HG03342 (cell line): ENCODE data around the gene RAB40C.
"Not testable (repeated sequence)": the region's sequence is repeated elsewhere in the genome, so short reads cannot be mapped to it uniquely, and the experiment has no call there.

Source experiments
- ATAC-seq: cut with Tn5 transposase; IDR thresholded peaks from one replicate; pipeline ENCODE4 v1.9.1; 2021; ENCODE audit warnings: mild to moderate bottlenecking, moderate library complexity; ENCODE audit not compliant: unreplicated experiment

The RAB40C gene

GRCh38 chr16:588889-589657, 793 bp upstream of the RAB40C start:
- ATAC-seq = peak; percentile 66

DNA sequence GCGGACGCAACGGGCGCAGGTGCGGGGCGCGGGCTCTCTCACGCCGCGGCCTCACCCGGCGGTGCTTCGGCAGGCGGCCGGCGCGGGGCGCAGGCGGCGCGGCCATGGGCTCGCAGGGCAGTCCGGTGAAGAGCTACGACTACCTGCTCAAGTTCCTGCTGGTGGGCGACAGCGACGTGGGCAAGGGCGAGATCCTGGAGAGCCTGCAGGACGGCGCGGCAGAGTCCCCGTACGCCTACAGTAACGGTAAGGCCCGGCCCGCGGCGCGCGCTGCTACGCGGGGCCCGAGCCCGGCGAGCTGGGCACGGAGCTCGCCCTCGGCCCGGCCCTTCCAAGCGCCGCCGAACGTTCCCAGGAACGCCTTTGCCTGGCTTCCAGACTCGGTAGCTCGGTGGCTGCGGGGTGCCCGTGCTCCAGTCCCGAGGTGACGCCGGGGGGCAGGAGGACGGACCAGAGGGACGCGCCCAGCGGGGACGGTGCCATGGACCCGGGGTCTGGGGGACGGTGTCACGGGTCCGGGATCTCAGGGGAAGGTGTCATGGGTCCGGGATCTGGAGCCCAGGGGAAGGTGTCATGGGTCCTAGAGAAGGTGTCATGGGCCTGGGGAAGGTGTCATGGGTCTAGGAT, 435 bp downstream of the RAB40C start:
- ATAC-seq = no peak

DNA sequence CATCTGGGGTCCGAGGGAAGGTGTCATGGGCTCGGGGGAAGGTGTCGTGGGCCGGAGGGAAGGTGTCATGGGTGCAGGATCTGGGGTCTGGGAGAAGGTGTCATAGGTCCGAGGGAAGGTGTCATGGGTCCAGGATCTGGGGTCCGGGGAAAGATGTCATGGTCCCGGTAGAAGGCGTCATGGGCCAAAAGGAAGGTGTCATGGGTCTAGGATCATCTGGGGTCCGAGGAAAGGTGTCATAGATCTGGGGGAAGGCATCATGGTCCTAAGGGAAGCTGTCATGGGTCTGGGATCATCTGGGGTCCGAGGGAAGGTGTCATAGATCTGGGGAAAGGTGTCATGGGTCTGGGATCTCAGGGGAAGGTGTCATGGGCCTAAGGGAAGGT, 942 bp downstream of the RAB40C start:
- ATAC-seq = no peak

DNA sequence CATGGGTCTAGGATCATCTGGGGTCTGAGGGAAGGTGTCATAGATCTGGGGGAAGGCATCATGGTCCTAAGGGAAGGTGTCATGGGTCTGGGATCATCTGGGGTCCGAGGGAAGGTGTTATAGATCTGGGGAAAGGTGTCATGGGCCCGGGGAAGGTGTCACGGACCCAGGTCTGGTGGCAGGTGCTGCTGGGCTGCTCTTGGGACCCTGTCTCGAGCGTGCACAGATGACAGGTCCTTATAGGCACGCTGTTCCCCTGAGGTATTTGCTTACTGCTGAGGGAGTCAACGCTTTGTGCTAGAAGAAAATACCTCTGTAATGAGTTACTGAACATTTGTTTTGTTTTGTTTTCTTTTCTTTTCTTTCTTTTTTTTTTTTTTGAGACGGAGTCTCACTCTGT, 1.4 kb downstream of the RAB40C start:
- no peak for ATAC-seq

DNA sequence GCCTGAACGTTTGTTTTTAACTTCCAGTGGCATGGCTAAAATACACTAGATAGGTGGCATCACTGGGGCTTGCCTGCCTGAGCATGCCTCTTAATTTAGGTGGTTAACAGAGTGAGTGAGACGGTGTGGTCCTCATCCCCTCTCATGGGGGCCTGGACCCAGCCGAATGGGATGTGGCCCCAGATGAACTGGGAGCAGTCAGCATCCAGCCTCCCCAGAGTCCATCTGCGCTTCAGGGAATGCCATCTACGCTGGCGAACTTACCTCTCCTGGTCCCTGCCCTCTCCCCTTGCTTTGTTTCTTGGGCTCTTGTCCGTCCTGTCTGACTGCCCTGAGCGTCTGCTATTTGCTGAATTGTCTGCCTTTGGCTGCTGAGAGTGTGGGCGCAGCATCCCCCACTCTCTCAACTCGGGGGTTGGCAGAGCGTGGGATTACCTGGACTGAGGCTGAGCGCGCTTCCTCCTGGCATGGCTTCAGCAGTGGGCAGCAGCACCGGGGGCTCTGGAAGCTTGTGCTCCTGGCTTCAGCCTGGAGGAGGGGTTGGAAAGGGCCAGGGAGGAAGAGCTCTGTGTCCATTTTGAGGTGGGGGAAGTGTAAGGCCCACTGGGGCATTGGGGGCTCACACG, 2.1 kb downstream of the RAB40C start:
- ATAC-seq = no peak

DNA sequence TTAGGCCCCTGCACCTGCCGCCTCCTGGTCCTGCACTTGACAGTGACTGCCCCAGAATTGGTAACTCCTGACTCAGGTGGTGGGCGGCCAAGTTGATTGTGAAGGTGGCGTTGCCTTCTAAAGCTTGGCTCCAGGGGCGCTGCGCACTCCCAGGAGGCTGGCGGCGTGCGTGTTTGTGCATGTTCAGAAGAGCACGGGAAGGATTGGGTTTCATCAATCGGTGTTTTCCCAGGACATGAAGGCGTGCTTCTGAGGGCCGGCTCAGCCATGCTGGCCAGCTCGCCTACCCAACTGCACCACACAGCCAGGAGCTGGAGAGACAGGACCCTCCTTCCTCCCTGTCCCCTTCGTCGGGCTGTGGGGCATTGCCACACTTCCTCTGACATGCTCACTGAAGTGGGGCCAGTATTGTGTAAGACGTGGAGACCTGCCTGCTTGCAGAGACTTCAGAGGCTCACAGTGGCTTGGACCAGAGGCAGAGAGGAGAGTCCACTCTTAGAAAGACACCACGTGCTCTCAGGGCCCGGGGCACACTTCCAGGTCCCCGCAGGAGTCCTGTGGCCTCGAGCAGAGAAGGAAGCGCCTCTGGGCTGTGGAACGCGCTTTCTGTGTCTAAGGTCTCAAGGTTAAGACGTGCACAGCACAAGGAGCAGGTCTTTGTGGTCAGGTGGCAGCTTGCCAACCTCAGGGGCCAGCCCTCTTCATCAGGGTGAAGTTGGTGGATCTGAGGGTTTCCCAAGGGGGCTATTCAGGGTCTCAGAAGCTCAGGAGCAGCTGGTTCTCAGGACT, 2.8 kb downstream of the RAB40C start:
- ATAC-seq = no peak

DNA sequence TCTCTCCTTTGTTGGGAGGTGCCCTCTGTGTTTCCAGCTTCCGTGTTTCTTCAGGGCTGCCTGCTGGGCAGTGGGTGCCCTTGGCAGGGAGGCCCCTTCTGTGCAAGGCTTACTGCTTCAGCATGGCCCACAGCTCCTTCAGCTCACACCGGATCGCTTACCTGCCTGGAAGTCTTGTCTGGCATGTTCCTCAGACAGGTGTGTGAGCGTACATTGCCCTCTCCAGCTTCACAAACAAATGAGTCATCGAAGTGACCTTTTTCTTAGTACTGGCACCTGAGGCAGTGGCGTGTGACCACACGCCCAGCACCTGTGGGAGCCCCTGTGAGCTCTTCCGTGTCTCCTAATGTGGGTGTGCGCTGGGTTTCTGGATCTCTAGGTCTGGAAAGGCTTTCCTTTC, 3.5 kb downstream of the RAB40C start:
- ATAC-seq = no peak

DNA sequence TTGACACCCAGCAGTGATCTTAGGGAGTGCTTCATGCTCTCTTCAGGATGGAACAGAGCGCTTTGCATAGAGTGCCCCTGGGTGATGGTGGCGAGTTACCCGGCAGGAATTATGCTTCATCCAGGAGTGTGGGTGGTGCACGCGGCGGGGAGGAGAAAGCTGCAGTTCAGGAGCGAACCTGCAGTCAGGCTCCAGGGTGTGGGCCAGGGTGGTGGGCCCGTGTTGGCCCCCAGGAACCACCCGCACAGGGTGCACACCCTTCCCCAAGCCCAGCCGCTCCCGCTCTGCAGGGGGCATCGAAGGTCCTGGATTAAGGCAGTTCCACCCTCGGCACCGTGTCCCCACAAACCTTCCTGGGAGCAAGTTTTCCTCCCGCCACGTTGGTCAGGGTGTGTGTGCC, 3.9 kb downstream of the RAB40C start:
- ATAC-seq = no peak

GRCh38 chr16:595094-595528, 5.2 kb downstream of the RAB40C start:
- no peak for ATAC-seq

DNA sequence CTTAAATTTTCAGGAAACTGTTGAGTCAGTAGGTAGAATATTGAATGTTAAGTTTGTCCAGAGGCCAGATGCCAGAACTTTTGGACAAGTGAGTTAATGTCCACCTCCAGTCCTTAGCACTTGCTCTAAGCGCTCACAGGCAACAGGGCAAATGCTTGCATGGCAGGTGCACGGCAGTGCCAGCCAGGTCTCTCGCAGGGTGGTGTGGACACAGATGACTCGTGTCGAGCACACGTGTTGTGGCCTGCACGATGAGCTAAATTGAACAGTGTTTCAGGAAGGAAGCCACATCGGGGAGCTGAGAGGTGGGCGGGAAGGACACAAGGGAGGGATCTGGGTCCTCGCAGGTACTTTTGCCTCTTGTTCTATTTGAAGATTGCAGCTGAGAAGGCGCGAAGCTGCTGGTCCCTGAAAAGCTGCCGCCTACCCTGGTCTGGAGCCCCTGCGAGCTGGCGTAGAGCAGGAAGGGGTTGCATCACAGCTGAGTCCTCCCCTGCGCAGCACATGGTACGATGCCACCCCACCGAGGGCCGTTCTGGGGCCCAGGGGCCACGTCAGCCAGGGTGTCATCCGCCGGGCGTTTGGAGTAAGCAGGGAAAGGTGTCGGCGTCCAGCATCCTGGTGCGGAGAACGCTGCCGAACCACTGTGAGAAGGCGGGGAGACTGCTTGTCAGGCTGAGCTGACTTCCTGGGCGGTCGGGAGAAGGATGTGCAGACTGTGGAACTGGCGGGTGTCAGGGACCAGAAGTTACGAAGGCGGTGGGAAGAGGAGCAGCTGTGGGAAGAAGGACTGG, 6.3 kb downstream of the RAB40C start:
- ATAC-seq = no peak

- ATAC-seq = no peak
Measured at GRCh38 chr16:596736-597060, 6.8 kb downstream of the RAB40C start.

DNA sequence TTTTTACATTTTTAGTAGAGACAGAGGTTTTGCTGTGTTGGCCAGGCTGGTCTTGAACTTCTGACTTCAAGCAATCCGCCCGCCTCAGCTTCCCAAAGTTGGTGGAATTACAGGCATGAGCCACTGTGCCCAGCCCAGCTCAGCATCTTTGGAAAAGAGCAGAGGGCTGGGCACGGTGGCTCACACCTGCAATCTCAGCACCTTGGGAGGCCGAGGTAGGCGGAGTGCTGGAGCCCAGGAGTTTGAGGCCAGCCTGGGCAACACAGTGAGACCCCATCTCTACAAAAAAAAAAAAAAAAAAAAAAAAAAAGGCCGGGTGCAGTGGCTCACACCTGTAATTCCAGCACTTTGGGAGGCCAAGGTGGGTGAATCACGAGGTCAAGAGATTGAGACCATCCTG, 7.8 kb downstream of the RAB40C start:
- ATAC-seq = not testable (repeated sequence)

DNA sequence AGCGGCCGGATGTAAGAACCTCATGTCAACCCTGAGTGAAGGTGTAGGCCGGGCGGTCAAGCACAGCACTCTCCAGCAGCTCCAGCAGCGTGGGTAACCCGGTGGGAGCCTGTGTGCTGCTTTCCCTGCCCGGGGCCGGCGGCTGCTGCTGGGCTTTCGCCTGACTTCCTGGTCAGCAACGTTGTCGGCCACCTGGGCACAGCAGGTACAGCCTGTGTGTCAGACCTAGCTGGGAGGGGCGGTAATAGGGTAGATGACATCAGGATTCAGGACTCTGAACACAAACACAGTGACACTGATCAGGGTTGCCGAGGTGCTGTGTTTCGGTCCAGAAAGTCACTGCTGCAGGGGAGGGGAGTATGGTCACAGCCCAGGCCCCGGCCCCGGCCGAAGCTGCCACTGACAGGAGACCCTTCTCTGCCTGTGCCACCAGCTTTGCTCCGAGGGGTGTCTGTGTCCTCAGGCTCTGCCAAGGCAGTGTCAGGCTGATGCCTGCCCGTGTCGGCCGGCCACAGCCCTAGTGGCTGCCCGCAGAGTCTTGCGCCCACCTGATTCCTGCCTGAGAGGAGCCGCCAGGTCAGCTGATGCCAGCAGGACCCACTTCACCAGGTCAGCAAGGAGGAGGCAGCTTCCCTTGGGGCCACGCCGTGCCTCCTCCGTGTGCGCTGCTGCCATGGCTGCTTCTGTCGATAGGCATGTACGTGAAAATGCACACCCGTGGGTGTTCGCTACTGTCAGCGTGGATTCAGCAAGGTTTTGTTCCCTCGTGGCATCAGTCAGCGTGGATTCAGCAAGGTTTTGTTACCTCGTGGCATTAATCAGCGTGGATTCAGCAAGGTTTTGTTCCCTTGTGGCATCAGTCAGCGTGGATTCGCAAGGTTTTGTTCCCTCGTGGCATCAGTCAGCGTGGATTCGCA, 9.2 kb downstream of the RAB40C start:
- no peak for ATAC-seq

DNA sequence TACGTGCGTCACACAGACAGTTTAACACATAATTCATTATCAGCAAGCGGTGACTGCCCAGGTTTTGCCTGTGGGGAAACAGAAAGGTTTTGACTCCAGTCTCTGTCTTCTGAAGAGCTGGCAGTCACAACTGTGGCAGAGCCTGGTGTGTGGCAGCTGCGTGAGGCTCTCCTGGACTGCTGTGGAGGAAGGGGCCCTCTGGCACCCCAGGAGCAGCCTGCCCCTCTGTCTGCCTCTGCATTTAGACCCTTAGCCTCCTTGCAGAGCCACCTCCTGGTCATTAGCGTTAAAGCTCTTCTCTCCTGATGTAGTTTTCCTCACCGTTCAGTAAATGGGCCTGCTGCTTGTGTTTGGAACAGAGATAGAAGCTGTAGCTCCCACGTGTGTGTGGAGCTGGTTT, 10.9 kb downstream of the RAB40C start:
- no peak for ATAC-seq

GRCh38 chr16:603933-604332, 14.1 kb downstream of the RAB40C start:
- ATAC-seq = no peak

DNA sequence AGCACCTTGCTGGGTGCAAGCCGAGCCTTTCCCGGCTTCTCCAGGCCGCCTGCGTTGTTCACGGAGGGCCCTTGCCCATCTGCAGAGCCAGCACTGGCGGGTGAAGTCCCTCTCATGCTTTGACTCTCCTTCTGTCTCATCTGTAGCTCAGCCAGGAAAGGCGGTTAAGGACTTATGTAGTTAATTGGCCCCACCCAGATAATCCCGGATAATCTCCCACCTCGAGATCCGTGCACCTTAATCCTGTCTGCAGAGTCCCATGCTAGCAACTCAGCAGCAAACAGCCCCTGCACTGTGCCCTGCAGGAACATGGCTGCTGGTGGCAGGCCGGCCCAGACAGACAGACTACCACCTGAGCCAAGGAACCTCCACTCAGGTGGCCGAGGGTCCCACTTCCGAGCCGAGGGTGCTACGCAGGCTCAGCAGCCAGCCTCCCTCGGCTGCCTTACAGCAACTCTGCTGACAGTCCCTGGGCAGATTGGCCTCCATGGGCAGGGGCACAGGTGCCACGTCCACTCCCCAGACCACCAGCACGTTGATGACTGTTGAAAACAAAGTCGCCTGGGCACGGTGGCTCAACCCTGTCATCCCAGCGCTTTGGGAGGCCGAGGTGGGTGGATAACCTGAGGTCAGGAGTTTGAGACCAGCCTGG, 16.9 kb downstream of the RAB40C start:
- ATAC-seq = no peak

DNA sequence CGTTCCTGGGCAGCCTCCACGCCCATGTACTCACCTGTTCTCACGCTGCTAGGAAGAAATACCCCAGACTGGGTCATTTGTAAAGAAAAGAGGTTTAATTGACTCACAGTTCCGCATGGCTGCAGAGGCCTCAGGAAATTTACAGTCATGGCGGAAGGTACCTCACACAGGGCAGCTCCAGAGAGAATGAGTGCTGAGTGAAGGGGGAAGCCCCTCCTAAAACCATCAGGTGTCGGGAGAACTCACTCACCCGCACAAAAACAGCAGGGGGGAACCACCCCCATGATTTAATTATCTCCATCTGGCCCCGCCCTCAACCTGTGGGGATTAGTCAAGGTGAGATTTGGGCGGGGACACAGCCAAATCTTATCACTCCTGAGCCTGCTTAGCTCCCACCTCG, 18.2 kb downstream of the RAB40C start:
- no peak for ATAC-seq

GRCh38 chr16:609316-609715, 19.4 kb downstream of the RAB40C start:
- no peak for ATAC-seq

- ATAC-seq = no peak
Measured at GRCh38 chr16:609984-610383, 20.1 kb downstream of the RAB40C start.
